ENCODE data around the gene LACC1.

- TF ChIP-seq CTCF (IDR thresholded peaks at IDR 0.05) (no peak), POLR2A (IDR thresholded peaks at IDR 0.05) (no peak), EP300 (IDR thresholded peaks at IDR 0.05) (no peak)
These were observed 59.4 kb downstream of the LACC1 start for GRCh38 chr13:43939086-43939485.
